ENCODE data around the gene PRKCD. TPM values are rescaled to one million over a fixed set of nuclear protein-coding genes. Genes with fewer than 3 reads are reported as not detected.

PRKCD gene
- total RNA-seq, 2 experiments from 2014 or later = 19.9 to 23.5 TPM

- ChIA-PET POLR2A (no interaction called here), CTCF (interaction anchor here (1.2 to 1.4 kb wide), 2 partner anchors 33 to 53 kb away, joined by 4 to 10 read pairs; no protein-coding TSS in a partner anchor)
- peak; percentile 48 for DNase-seq
- Mint-ChIP-seq H3K4me3 (peak overlapping the region; percentile 72), H3K9me3 (no peaks in the 10 kb centered on the region), H3K4me1 (peaks cover 28% of the 10 kb centered on the region), H3K36me3 (ENCODE audit: low read depth) (no peaks in the 10 kb centered on the region), H3K27me3 (peaks cover 17% of the 10 kb centered on the region), H3K27ac (peak overlapping the region; percentile 61)
Measured at GRCh38 chr3:53162672-53163443, 1.8 kb downstream of the PRKCD start.

- peak overlapping the region; percentile 61 for H3K27ac Mint-ChIP-seq
- ChIA-PET POLR2A (no interaction called here), CTCF (interaction anchor here (0.5 to 1.4 kb wide), 4 partner anchors 24 to 90 kb away, joined by 3 to 10 read pairs (median 4); no protein-coding TSS in a partner anchor)
- H3K9me3 Mint-ChIP-seq = no peaks in the 10 kb centered on the region
- DNase-seq = no peak
- H3K4me1 Mint-ChIP-seq = peaks cover 34% of the 10 kb centered on the region
- peak overlapping the region; percentile 72 for H3K4me3 Mint-ChIP-seq
- H3K36me3 Mint-ChIP-seq (ENCODE audit: low read depth) = no peaks in the 10 kb centered on the region
- peaks cover 14% of the 10 kb centered on the region for H3K27me3 Mint-ChIP-seq
Measured at GRCh38 chr3:53163444-53164387, 2.7 kb downstream of the PRKCD start.

GRCh38 chr3:53164911-53165310, 3.9 kb downstream of the PRKCD start:
- H3K9me3 Mint-ChIP-seq = no peaks in the 10 kb centered on the region
- no peak for DNase-seq
- H3K36me3 Mint-ChIP-seq (ENCODE audit: low read depth) = no peaks in the 10 kb centered on the region
- no peak overlapping the region for H3K4me3 Mint-ChIP-seq
- no peak overlapping the region for H3K27ac Mint-ChIP-seq
- ChIA-PET CTCF (interaction anchor here (0.7 to 1.2 kb wide), 3 partner anchors 22 to 51 kb away, joined by 4 to 6 read pairs (median 6); no protein-coding TSS in a partner anchor), POLR2A (no interaction called here)
- H3K4me1 Mint-ChIP-seq = peaks cover 45% of the 10 kb centered on the region
- peaks cover 5% of the 10 kb centered on the region for H3K27me3 Mint-ChIP-seq

GRCh38 chr3:53166206-53166605, 5.2 kb downstream of the PRKCD start:
- Mint-ChIP-seq H3K36me3 (ENCODE audit: low read depth) (no peaks in the 10 kb centered on the region), H3K4me3 (no peak overlapping the region), H3K27me3 (no peaks in the 10 kb centered on the region), H3K4me1 (peaks cover 51% of the 10 kb centered on the region), H3K27ac (no peak overlapping the region), H3K9me3 (no peaks in the 10 kb centered on the region)
- DNase-seq = no peak
- POLR2A ChIA-PET = no interaction called here
- CTCF ChIA-PET = no interaction called here

- Mint-ChIP-seq H3K4me1 (peaks cover 54% of the 10 kb centered on the region), H3K27me3 (no peaks in the 10 kb centered on the region), H3K36me3 (ENCODE audit: low read depth) (no peaks in the 10 kb centered on the region), H3K27ac (no peak overlapping the region), H3K4me3 (no peak overlapping the region), H3K9me3 (no peaks in the 10 kb centered on the region)
- no peak for DNase-seq
- ChIA-PET CTCF (interaction anchor here (1.1 kb wide), 1 partner anchor 24 kb away, joined by 3 read pairs; no protein-coding TSS in a partner anchor), POLR2A (no interaction called here)
Measured at GRCh38 chr3:53166781-53167291, 5.8 kb downstream of the PRKCD start.

GRCh38 chr3:53167418-53168174, 6.6 kb downstream of the PRKCD start:
- DNase-seq = no peak
- no peak overlapping the region for H3K27ac Mint-ChIP-seq
- H3K27me3 Mint-ChIP-seq = no peaks in the 10 kb centered on the region
- H3K36me3 Mint-ChIP-seq (ENCODE audit: low read depth) = no peaks in the 10 kb centered on the region
- POLR2A ChIA-PET = no interaction called here
- CTCF ChIA-PET = interaction anchor here (1.1 to 3.5 kb wide), 3 partner anchors 23 to 35 kb away, joined by 3 to 14 read pairs (median 3); no protein-coding TSS in a partner anchor
- H3K4me3 Mint-ChIP-seq = no peak overlapping the region
- H3K9me3 Mint-ChIP-seq = no peaks in the 10 kb centered on the region
- peaks cover 51% of the 10 kb centered on the region for H3K4me1 Mint-ChIP-seq

- Mint-ChIP-seq H3K27ac (peak overlapping the region; percentile 66), H3K4me1 (peaks cover 44% of the 10 kb centered on the region), H3K36me3 (ENCODE audit: low read depth) (no peaks in the 10 kb centered on the region), H3K4me3 (no peak overlapping the region), H3K9me3 (no peaks in the 10 kb centered on the region), H3K27me3 (no peaks in the 10 kb centered on the region)
- CTCF ChIA-PET = interaction anchor here (1.1 to 3.5 kb wide), 2 partner anchors 27 to 36 kb away, joined by 3 to 14 read pairs; no protein-coding TSS in a partner anchor
- POLR2A ChIA-PET = no interaction called here
- DNase-seq = no peak
Measured at GRCh38 chr3:53168175-53168923, 7.3 kb downstream of the PRKCD start.

GRCh38 chr3:53169045-53169831, 8.2 kb downstream of the PRKCD start:
- Mint-ChIP-seq H3K4me1 (peaks cover 40% of the 10 kb centered on the region), H3K9me3 (no peaks in the 10 kb centered on the region), H3K27me3 (no peaks in the 10 kb centered on the region), H3K36me3 (ENCODE audit: low read depth) (no peaks in the 10 kb centered on the region), H3K27ac (peak overlapping the region; percentile 64), H3K4me3 (no peak overlapping the region)
- POLR2A ChIA-PET = interaction anchor here (1.0 kb wide), 1 partner anchor 59 kb away, joined by 3 read pairs; no protein-coding TSS in a partner anchor
- CTCF ChIA-PET = interaction anchor here (0.7 to 3.5 kb wide), 4 partner anchors 13 to 86 kb away, joined by 3 to 14 read pairs (median 7); partner anchors contain the start of gene TKT
- peak; percentile 19 for DNase-seq

- Mint-ChIP-seq H3K4me1 (peaks cover 40% of the 10 kb centered on the region), H3K9me3 (no peaks in the 10 kb centered on the region), H3K27me3 (no peaks in the 10 kb centered on the region), H3K36me3 (ENCODE audit: low read depth) (no peaks in the 10 kb centered on the region), H3K27ac (no peak overlapping the region), H3K4me3 (no peak overlapping the region)
- CTCF ChIA-PET = interaction anchor here (0.7 to 3.5 kb wide), 6 partner anchors 14 to 86 kb away, joined by 3 to 14 read pairs (median 4); partner anchors contain the start of gene TKT
- DNase-seq = no peak
- POLR2A ChIA-PET = interaction anchor here (1.0 kb wide), 1 partner anchor 60 kb away, joined by 3 read pairs; no protein-coding TSS in a partner anchor
Measured at GRCh38 chr3:53169832-53170324, 8.9 kb downstream of the PRKCD start.

- Mint-ChIP-seq H3K4me1 (peaks cover 40% of the 10 kb centered on the region), H3K27ac (no peak overlapping the region), H3K4me3 (no peak overlapping the region), H3K27me3 (no peaks in the 10 kb centered on the region), H3K9me3 (no peaks in the 10 kb centered on the region), H3K36me3 (ENCODE audit: low read depth) (no peaks in the 10 kb centered on the region)
- CTCF ChIA-PET = interaction anchor here (0.7 to 3.5 kb wide), 6 partner anchors 15 to 85 kb away, joined by 3 to 14 read pairs (median 4); partner anchors contain the start of gene TKT
- POLR2A ChIA-PET = interaction anchor here (1.0 kb wide), 1 partner anchor 60 kb away, joined by 3 read pairs; no protein-coding TSS in a partner anchor
- peak; percentile 41 for DNase-seq
Measured at GRCh38 chr3:53170325-53171063, 9.5 kb downstream of the PRKCD start.
